Dedifferentiated amniotic fluid mesenchymal stem cell (primary cell): ENCODE results near the gene CLDN9.
A peak's percentile ranks its signal among the peaks of the same experiment; 100 is the strongest.

Experiments
- DNase-seq: peaks from one replicate; pipeline ENCODE4 v3.0.0-alpha.2; 2016; ENCODE audit errors: extremely low spot score

Gene CLDN9

GRCh38 chr16:3012828-3013420, at the start of gene CLDN9:
Gene CLDN9 (plus strand): TSS chr16:3012923. CDS start chr16:3013363, 440 bp downstream.
- no peak for DNase-seq

GRCh38 chr16:2963074-2963722, 49.5 kb upstream of the CLDN9 start:
- no peak for DNase-seq

GRCh38 chr16:2963723-2964474, 48.8 kb upstream of the CLDN9 start, which contains the start of gene KREMEN2:
Gene KREMEN2 (plus strand): TSS chr16:2964275. CDS start chr16:2964521, 246 bp downstream.
- no peak for DNase-seq

GRCh38 chr16:2964475-2965336, 48.0 kb upstream of the CLDN9 start:
- DNase-seq, result no peak

GRCh38 chr16:2966043-2966807, 46.5 kb upstream of the CLDN9 start:
- no peak for DNase-seq

GRCh38 chr16:2966808-2967191, 45.9 kb upstream of the CLDN9 start:
- DNase-seq, result no peak

GRCh38 chr16:2967211-2967631, 45.5 kb upstream of the CLDN9 start:
- DNase-seq, result no peak

GRCh38 chr16:2967721-2968161, 45.0 kb upstream of the CLDN9 start:
- DNase-seq, result no peak

GRCh38 chr16:2968368-2968737, 44.4 kb upstream of the CLDN9 start:
- no peak for DNase-seq

- DNase-seq, result peak; percentile 47
Measured at GRCh38 chr16:2968738-2969544, 43.8 kb upstream of the CLDN9 start, which contains the start of gene PAQR4. Gene PAQR4 (plus strand): TSS chr16:2969348. CDS start chr16:2969675, 327 bp downstream.

- no peak for DNase-seq
Measured at GRCh38 chr16:2969545-2970521, 42.9 kb upstream of the CLDN9 start.

GRCh38 chr16:2970563-2970962, 42.2 kb upstream of the CLDN9 start:
- DNase-seq, result no peak

GRCh38 chr16:2971134-2971984, 41.4 kb upstream of the CLDN9 start:
- DNase-seq, result no peak

GRCh38 chr16:2971985-2972784, 40.5 kb upstream of the CLDN9 start:
- DNase-seq, result no peak

- DNase-seq, result no peak
Measured at GRCh38 chr16:2973093-2973492, 39.6 kb upstream of the CLDN9 start.

- no peak for DNase-seq
Measured at GRCh38 chr16:2973605-2974318, 39.0 kb upstream of the CLDN9 start.
